GM10248 (cell line): ENCODE data around the gene GNAL.

ENCODE experiments used
- CTCF ChIA-PET: fragments of 300-600 bp; sonication (Branson Sonifier 250); formaldehyde crosslinking; extraction: SDS; loops from one replicate; lab custom pipeline; 2021; ENCODE audit warnings: antibody characterized with exemption; lab: Yijun Ruan, JAX
- POLR2A ChIA-PET: fragments of 350-650 bp; sonication (Branson Sonifier 250); formaldehyde crosslinking; extraction: SDS; loops from one replicate; lab custom pipeline; 2020; ENCODE audit warnings: antibody characterized with exemption; lab: Yijun Ruan, JAX
- DNase-seq: peaks from one replicate; pipeline ENCODE4 v3.0.0; 2012; ENCODE audit errors: extremely low spot score
- TF ChIP-seq, protein P1 (sequence below): IDR thresholded peaks from 2 replicates; pipeline ENCODE4 v1.5.1; 2012; ENCODE audit warnings: mild to moderate bottlenecking, low read depth; ENCODE audit errors: extremely low read depth, missing control alignments, control extremely low read depth

Gene GNAL

DNA sequence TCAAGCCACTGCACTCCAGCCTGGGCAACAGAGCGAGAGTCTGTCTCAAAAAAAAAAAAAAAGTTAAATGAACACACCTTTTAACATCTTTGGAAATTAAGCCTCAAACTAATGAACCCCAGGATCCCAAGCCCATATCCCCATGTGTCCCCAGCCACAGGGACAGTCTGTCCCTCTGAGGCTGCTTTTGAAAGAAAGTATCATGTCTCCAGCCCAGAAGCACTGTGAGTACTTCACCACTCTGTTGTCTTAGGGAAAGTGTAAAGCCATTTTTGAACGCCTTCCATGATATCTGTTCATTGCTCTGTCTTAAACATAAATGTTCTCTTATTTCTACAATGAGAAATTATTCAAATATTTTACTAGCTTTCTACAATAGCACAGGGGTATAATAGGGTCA is 110.0 kb downstream of the GNAL start:
- CTCF ChIA-PET = no interaction called here
- TF ChIP-seq, protein P1, sequence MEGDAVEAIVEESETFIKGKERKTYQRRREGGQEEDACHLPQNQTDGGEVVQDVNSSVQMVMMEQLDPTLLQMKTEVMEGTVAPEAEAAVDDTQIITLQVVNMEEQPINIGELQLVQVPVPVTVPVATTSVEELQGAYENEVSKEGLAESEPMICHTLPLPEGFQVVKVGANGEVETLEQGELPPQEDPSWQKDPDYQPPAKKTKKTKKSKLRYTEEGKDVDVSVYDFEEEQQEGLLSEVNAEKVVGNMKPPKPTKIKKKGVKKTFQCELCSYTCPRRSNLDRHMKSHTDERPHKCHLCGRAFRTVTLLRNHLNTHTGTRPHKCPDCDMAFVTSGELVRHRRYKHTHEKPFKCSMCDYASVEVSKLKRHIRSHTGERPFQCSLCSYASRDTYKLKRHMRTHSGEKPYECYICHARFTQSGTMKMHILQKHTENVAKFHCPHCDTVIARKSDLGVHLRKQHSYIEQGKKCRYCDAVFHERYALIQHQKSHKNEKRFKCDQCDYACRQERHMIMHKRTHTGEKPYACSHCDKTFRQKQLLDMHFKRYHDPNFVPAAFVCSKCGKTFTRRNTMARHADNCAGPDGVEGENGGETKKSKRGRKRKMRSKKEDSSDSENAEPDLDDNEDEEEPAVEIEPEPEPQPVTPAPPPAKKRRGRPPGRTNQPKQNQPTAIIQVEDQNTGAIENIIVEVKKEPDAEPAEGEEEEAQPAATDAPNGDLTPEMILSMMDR = no peak
- no peak for DNase-seq
- POLR2A ChIA-PET = no interaction called here

DNA sequence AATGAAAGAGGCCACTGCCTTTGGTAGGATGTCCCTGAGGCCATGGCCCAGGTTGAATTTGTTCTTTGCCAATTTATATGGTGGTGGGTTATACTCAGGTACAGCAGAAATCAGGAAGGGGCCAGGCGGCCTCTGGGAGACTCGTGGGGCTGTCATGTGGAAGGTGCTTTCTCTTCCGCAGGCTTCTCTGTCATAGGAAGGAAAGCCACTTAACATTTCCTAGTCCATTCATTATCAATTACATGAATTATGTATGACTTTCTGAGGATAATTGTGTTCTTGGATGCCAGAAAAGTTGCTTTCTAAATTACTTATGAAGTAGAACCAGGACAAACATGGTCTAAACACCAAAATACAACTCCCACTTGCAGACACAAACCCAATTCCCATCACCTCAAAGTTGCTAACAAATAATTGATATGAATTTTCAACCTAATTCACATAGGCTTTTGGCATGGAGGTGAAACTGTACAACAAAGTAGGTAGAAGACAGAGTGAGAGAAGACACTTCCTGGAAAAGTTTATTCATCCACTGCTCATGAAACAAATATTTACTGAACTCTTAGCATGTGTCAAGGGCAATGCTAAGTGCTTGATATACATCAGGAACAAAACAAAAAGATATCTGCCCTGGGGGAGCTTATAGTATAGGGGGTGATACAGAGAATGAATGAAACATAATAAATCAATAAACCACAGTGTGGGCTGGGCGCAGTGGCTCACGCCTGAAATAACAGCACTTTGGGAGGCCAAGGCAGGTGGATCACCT is 111.7 kb downstream of the GNAL start:
- TF ChIP-seq, protein P1 = no peak
- CTCF ChIA-PET = no interaction called here
- POLR2A ChIA-PET = no interaction called here
- no peak for DNase-seq

DNA sequence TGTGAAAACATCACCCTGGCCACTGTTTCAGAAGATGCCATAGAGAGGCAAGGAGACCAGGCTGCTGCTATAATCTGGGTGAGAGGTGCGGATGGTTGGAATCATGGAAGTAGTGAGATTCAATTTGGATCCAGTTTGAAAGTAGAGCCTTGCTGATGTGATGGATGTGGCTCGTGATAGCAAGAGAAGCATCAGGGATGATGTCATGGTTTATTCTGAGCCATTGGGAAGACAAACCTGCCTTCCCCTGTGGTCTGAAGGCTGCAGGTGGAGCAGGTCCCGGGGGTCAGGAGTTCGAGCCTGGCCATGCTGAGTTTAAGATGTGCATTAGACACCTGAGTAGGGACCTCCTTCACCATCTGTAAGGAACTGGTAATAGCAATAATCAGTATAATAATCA is 112.5 kb downstream of the GNAL start:
- POLR2A ChIA-PET = no interaction called here
- DNase-seq = no peak
- CTCF ChIA-PET = no interaction called here
- TF ChIP-seq, protein P1 = no peak

DNA sequence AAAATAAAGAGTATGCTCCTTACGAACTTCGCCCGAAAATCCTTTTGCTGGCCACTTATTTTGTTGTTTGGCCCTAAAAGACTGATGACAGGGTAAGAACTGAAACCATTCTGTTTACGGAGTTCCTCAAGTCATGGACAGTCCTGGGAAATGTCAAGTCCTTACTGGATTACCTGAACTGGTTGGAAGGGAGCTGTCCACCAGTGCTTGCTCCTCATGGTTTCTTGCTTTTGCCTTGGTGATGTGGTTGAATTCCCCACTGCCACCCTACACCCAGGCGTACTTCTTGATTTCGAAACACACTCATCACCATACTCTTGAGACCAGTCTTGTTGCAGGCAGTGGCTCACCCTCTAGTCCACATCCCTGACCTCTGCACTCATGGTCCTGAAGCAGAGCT is 113.1 kb downstream of the GNAL start:
- CTCF ChIA-PET = interaction anchor here (0.7 kb wide), 1 partner anchor 30 kb away, joined by 3 read pairs; no protein-coding TSS in a partner anchor
- no peak for DNase-seq
- POLR2A ChIA-PET = no interaction called here
- TF ChIP-seq, protein P1 = no peak

DNA sequence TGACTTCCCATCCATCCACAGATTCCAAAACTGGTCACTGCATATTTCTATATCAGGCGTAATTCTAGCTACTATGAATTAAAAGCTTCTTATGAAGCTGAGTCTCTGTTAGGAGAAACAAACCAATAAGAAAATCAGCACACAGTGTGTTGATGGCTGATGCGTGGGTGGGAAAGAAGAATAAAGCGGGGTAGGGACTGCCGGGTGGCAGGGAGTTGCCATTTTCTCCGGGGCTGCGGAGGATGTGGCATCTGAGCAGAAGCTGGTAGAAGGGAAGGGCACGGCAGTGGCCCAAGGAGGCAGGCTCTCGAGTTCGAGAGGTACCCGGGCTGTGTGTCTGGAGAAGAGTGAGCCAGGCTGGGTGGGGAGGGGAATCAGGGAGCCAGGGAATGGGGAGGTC is 113.5 kb downstream of the GNAL start:
- ChIA-PET POLR2A (no interaction called here), CTCF (interaction anchor here (0.7 kb wide), 1 partner anchor 29 kb away, joined by 3 read pairs; no protein-coding TSS in a partner anchor)
- TF ChIP-seq, protein P1 = no peak
- DNase-seq = no peak

DNA sequence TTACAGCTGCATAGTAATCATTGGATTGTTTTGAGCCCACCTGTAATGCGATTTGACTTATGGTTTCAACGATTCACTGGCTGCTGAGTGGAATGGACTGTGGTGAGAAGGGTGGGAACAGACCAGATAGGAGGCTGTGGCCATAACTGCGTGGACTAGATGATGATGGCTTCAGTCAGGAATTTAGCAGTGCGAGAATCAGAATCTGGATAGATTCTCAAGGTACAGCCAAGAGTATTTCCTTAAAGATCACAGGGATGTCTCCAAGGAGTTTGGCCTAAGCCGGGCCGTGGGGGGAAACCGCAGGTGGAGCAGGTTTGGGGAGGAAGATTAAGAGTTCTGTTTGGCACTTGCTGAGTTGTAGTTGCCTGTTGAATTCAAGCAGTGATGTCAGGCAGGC is 118.2 kb downstream of the GNAL start:
- POLR2A ChIA-PET = no interaction called here
- TF ChIP-seq, protein P1 = no peak
- DNase-seq = no peak
- CTCF ChIA-PET = no interaction called here
